ENCODE data around the gene SPEM3. TPM values are rescaled to one million over a fixed set of nuclear protein-coding genes. Genes with fewer than 3 reads are reported as not detected.
A peak's percentile ranks its signal among the peaks of the same experiment; 100 is the strongest.

SPEM3 gene
- total RNA-seq, 1 donor from 2014 or later, result not detected

DNA sequence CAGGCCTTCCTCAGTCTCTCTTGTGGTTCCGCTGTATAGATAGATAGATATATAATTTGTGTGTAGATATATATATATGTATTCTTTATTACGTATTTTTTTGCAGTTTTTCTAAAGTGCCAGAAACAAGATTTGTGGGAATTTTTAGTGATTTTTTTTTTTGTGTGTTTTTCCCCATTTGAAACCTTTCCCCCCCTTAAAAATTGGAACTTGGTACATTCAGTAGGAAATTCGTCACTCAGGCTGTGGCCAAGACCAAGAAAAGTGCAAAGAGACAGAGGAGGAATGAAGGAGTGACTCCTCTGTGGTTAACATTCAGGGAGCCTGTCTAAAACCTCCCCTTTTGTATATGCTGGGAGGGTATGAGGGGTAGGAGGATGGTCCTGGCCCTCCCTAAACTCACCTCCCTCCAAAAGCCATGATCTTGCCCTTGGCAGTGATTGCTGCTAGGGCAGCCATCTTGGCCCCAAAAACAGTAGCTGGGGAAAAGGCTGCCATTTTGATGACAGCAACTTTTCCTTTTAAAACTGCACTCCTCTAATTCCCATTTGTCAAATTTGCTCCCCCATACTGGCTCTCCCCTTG lies 31.4 kb downstream of the SPEM3 start:
- ATAC-seq (no peak), DNase-seq (no peak)
- no peak overlapping the region for H3K4me3 ChIP-seq
- intact Hi-C loops (cut with DNase I), result no loop called here
- H3K27me3 ChIP-seq, result no peaks in the 10 kb centered on the region
- TF ChIP-seq, protein P1, sequence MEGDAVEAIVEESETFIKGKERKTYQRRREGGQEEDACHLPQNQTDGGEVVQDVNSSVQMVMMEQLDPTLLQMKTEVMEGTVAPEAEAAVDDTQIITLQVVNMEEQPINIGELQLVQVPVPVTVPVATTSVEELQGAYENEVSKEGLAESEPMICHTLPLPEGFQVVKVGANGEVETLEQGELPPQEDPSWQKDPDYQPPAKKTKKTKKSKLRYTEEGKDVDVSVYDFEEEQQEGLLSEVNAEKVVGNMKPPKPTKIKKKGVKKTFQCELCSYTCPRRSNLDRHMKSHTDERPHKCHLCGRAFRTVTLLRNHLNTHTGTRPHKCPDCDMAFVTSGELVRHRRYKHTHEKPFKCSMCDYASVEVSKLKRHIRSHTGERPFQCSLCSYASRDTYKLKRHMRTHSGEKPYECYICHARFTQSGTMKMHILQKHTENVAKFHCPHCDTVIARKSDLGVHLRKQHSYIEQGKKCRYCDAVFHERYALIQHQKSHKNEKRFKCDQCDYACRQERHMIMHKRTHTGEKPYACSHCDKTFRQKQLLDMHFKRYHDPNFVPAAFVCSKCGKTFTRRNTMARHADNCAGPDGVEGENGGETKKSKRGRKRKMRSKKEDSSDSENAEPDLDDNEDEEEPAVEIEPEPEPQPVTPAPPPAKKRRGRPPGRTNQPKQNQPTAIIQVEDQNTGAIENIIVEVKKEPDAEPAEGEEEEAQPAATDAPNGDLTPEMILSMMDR (IDR thresholded peaks at IDR 0.05), result no peak
- peaks cover 3% of the 10 kb centered on the region for H3K4me1 ChIP-seq
- no peak overlapping the region for H3K27ac ChIP-seq
- peaks cover 29% of the 10 kb centered on the region for H3K36me3 ChIP-seq
- no peaks in the 10 kb centered on the region for H3K9me3 ChIP-seq

DNA sequence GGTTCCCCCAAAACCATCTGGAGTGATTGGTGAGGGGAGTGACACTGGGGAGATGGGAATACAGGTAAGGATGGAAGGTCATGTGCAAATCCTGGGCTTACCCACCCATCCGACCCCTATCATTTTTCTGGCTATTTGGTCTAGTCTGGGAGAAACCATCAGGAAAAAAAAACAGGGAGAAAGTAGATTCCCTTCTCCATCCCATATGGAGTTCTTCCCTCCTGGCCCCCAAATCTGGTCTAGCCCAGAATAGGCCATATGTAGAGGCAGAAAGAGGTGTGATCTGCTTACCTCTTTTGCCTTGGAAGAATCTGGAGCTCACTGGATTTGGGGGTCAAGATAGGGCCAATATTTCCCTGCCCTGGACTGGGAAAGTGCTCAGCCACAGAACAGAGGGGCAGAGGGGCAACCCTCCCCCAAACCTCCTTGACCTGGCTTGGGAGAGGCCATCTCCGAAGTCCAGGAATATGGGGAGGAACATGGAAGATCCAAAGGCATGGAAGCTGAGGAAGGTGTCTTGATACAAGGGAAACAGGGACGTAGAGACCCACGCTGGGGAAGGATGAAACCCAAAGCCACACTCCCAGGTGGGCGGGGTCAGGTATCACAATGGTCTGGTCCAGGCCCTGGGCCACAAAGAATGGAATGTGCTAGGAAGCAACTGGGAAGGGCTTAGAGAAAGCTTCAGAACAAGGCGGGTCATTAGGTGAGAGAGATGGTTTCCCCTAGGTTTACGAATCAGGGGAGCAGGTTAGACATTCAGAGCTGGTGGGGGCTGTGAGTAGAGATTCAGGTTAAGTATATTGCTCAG lies 32.4 kb downstream of the SPEM3 start:
- intact Hi-C loops (cut with DNase I), result no loop called here
- Histone ChIP-seq H3K36me3 (peaks cover 39% of the 10 kb centered on the region), H3K27ac (no peak overlapping the region), H3K4me1 (peaks cover 3% of the 10 kb centered on the region), H3K27me3 (no peaks in the 10 kb centered on the region), H3K9me3 (no peaks in the 10 kb centered on the region), H3K4me3 (no peak overlapping the region)
- peak; percentile 15 for ATAC-seq
- DNase-seq, result no peak
- TF ChIP-seq, protein P1 (IDR thresholded peaks at IDR 0.05), result no peak

DNA sequence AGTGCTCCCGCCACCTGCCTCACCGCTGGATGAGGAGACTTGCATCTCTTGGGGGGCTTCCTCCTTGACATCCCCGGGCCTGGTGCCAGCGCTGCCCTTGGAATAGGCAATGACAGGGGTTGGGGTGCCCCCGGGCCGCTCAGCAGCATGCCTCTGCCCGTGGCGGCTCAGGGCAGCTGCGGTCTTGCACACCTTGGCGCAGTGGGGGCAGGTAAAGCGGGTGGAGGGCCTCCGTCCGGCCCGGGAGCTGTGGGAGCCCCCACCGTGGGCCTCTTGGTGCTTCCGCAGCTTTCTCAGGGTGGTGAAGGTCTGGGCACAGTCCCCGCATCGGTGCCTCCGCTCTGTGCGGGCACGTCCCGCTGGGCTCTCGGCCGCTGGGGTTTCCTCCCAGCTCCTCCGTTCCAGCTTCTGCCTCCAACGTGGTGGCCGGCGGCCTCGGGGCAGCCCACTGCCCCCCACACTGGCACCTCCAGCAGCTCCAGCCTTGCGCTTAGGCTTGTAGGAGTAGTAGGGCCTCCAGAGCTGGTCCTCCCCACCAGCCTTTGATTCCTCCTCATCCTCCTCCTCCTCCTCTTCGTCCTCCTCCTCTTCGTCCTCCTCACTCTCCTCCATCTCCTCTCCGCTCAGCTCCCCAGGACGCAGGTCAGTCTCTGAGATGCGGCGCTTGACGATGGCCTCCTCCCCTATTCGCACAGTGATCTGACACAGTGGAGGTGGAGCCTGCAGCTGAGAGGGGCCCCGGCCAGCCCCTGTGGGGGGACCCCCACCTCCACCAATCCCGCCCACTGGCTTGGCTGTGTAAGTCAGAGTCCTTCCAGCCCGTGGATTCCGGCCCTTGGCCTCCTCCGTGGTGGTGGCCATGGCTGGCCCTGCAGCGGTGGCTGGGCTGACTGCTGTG lies 34.1 kb downstream of the SPEM3 start:
- ATAC-seq (no peak), DNase-seq (no peak)
- H3K36me3 ChIP-seq, result peaks cover 41% of the 10 kb centered on the region
- peaks cover 4% of the 10 kb centered on the region for H3K4me1 ChIP-seq
- intact Hi-C loops (cut with DNase I), result no loop called here
- no peak overlapping the region for H3K4me3 ChIP-seq
- TF ChIP-seq, protein P1 (IDR thresholded peaks at IDR 0.05), result no peak
- H3K27ac ChIP-seq, result no peak overlapping the region
- no peaks in the 10 kb centered on the region for H3K27me3 ChIP-seq
- no peaks in the 10 kb centered on the region for H3K9me3 ChIP-seq

DNA sequence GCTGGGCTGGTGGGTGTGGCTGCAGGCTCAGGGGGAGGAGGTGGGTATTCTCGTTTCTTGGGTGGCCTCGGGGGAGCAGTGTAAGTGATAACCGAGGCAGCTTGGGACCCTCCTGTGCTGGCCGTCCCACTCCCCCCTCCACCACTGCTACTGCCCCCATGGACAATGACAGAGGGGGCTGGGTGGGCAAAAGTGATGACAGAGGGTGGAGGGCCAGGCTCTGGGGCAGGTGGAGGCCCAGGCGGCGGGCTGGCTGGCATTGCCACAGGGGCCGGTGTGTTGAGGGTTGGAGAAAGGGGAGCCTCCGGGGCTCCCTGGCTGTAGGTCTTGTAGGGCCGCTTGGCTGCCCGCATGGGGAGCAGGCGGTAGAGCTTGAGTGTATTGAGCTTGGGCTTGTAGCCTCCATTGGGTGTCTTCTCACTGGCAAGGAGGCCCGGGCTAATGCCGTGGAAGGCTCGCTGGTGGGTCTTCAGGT lies 34.8 kb downstream of the SPEM3 start:
- intact Hi-C loops (cut with DNase I), result no loop called here
- peaks cover 4% of the 10 kb centered on the region for H3K4me1 ChIP-seq

DNA sequence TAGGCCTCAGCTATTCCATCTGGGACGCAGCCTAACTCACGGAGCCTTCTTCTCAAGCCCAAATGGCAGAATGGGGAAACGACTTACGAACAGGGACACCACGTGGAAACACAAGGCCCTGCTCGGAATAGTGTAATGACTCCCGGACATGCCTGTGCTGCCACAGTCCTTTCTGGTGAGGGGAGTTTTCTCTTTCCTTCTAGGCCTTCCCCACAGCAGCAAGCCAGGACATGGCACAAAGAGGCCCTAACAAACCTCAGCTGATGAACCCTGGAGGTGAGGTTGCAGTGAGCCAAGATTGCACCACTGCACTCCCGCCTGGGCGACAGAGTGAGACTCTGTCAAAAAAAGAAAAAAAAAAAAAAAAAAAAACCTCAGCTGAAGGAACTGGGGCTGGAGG lies 35.4 kb downstream of the SPEM3 start:
- Histone ChIP-seq H3K27ac (no peak overlapping the region), H3K9me3 (no peaks in the 10 kb centered on the region), H3K4me3 (no peak overlapping the region), H3K36me3 (peaks cover 41% of the 10 kb centered on the region), H3K27me3 (no peaks in the 10 kb centered on the region), H3K4me1 (peaks cover 4% of the 10 kb centered on the region)
- TF ChIP-seq, protein P1 (IDR thresholded peaks at IDR 0.05), result no peak
- no peak for ATAC-seq
- DNase-seq, result no peak
- intact Hi-C loops (cut with DNase I), result no loop called here

More for the DNA sequence above, 34.8 kb downstream of the SPEM3 start:
- Histone ChIP-seq H3K4me3 (no peak overlapping the region), H3K36me3 (peaks cover 41% of the 10 kb centered on the region), H3K9me3 (no peaks in the 10 kb centered on the region), H3K27ac (no peak overlapping the region), H3K27me3 (no peaks in the 10 kb centered on the region)
- TF ChIP-seq, protein P1 (IDR thresholded peaks at IDR 0.05), result no peak
- ATAC-seq (no peak), DNase-seq (no peak)
